NT2/D1 (cell line): ENCODE measurements around the gene PTPRF.

Source experiments
- SUZ12 ChIP-seq: IDR thresholded peaks from 2 replicates; pipeline ENCODE4 v1.6.1; 2011; ENCODE audit not compliant: insufficient read length, insufficient read depth; ENCODE audit errors: extremely low read depth
- YY1 ChIP-seq: IDR thresholded peaks from 2 replicates; pipeline ENCODE4 v1.6.1; 2011; ENCODE audit not compliant: insufficient read length, insufficient read depth
- ZNF274 ChIP-seq: IDR thresholded peaks from 2 replicates; pipeline ENCODE4 v1.6.1; 2011; ENCODE audit warnings: mild to moderate bottlenecking, low read depth, low read length

GRCh38 chr1:43556782-43557181 is 26.1 kb downstream of the PTPRF start:
- no peak for TF ChIP-seq SUZ12
- no peak for TF ChIP-seq YY1
- no peak for TF ChIP-seq ZNF274
